Pancreas (tissue), 10 donors: ENCODE results near the gene SH3RF3. TPM values are rescaled to one million over a fixed set of nuclear protein-coding genes. Genes with fewer than 3 reads are reported as not detected.
A peak's percentile ranks its signal among the peaks of the same experiment; 100 is the strongest.

Experiments
- ATAC-seq, 4 donors: fragments of 200-7000 bp; cut with Tn5 transposase; one replicate each; pipeline versions ENCODE4 v1.8.0 to v1.9.1; 2020; ENCODE audit warnings: mild to moderate bottlenecking in 4 of 4, moderate library complexity in 4 of 4
- DNase-seq, 6 donors: peaks; one replicate each; pipeline ENCODE4 v3.0.0-alpha.2; 2020
- FAIRE-seq: peaks from 2 replicates; lab custom pipeline; 2012; peaks lifted over from hg19 to GRCh38; lab: Jason Lieb, UNC
- H3K27ac ChIP-seq, 4 donors: fragments of 200-600 bp; sonication (generic); 1 replicate in 3 of 4; 2 replicates in 1 of 4; pipeline versions ENCODE4 v1.5.0 to v1.8.0; 2020
- H3K27me3 ChIP-seq, 4 donors: fragments of 200-600 bp; one replicate each; pipeline ENCODE4 v1.8.0; 2021
- H3K36me3 ChIP-seq, 3 donors: fragments of 200-600 bp; sonication (generic) in 1 of 3; one replicate each; pipeline versions ENCODE4 v1.5.0 to v1.8.0; 2020 to 2021
- H3K4me1 ChIP-seq, 3 donors: fragments of 200-600 bp; one replicate each; pipeline ENCODE4 v1.8.0; 2021
- H3K4me3 ChIP-seq, 4 donors: fragments of 200-600 bp; sonication (generic) in 2 of 4; one replicate each; pipeline versions ENCODE4 v1.5.0 to v1.8.0; 2020 to 2021
- H3K9me3 ChIP-seq, 4 donors: fragments of 200-600 bp; one replicate each; pipeline ENCODE4 v1.8.0; 2021
- CTCF ChIP-seq, 4 donors: fragments of 200-600 bp; sonication (generic) in 3 of 4; IDR thresholded peaks; one replicate each; pipeline versions ENCODE4 v1.5.0 to v1.8.0; 2021; ENCODE audit warnings: antibody characterized with exemption in 4 of 4
- WGBS, 2 donors: extraction: QIAGEN DNeasy Blood & Tissue Kit; methylation state at CpG; one replicate each; pipeline ENCODE4 v1.1.7; 2013; 5-methylcytosine and 5-hydroxymethylcytosine counted together
- intact Hi-C, 3 donors: fragments of 100-400 bp; cut with DNase I; formaldehyde crosslinking; loops; one replicate each; pipeline versions ENCODE4 v1.11.1 to v1.14.2; 2022
- polyA plus RNA-seq, 2 donors: library from polyadenylated mRNA; stranded (reverse); fragments of 200-250 nt; gene quantifications; one replicate each; pipeline ENCODE4 v1.2.3, GENCODE V29; 2013
- total RNA-seq, 6 donors: library from RNA; stranded (reverse); fragmentation: NEBNext Ultra II Directional in 4 of 6; extraction: Animal tissue kit (Norgen Biotek cat#: 25700) in 4 of 6; gene quantifications; one replicate each; pipeline versions ENCODE4 v1.2.1 to v1.2.4, GENCODE V29; 2021 to 2023
- donor health status: healthy with polysubstance abuse.
- donor health status: DM: no; HTN: no; CAD: no; lungs with moderate emphysema.
- donor health status: DM: no; HTN: no; CAD: no.
- donor health status: control.
- donor health status: control.
- donor health status: Bipolar disorder and iron deficiency.
- donor health status: DM: yes; HTN: yes; CAD: no.
- donor health status: DM: no; HTN: no; CAD: no.
- donor health status: DM: no; HTN: no; CAD: no.
- donor health status: DM: yes; HTN: yes; CAD: no.

The SH3RF3 gene
- total and polyA plus RNA-seq, 8 donors = 1.1 to 3.5 (median 1.8) TPM

- no peak for ATAC-seq
- no peak for TF ChIP-seq CTCF (IDR thresholded peaks at IDR 0.05)
- DNase-seq = peak in 1 of 6 donors; percentile 39
- H3K4me1 ChIP-seq = no peaks in the 10 kb centered on the region
- no peak overlapping the region for H3K27ac ChIP-seq
- H3K9me3 ChIP-seq = no peaks in the 10 kb centered on the region
- WGBS, 2 donors = 72 to 78% methylated on average over 12 of the region's 12 CpGs
- no peaks in the 10 kb centered on the region for H3K36me3 ChIP-seq
- FAIRE-seq = no peak
- no peaks in the 10 kb centered on the region for H3K27me3 ChIP-seq
- intact Hi-C loops = no loop called here
- no peak overlapping the region for H3K4me3 ChIP-seq
Measured at GRCh38 chr2:109380502-109381326, 251.7 kb downstream of the SH3RF3 start.

- Histone ChIP-seq H3K36me3 (no peaks in the 10 kb centered on the region), H3K4me1 (no peaks in the 10 kb centered on the region), H3K27ac (no peak overlapping the region), H3K9me3 (no peaks in the 10 kb centered on the region), H3K4me3 (no peak overlapping the region), H3K27me3 (no peaks in the 10 kb centered on the region)
- 83 to 92% methylated on average over 13 of the region's 13 CpGs for WGBS, 2 donors
- TF ChIP-seq CTCF (IDR thresholded peaks at IDR 0.05) = no peak
- ATAC-seq = no peak
- DNase-seq = no peak
- intact Hi-C loops = no loop called here
- no peak for FAIRE-seq
Measured at GRCh38 chr2:109381327-109381820, 252.4 kb downstream of the SH3RF3 start.

DNA sequence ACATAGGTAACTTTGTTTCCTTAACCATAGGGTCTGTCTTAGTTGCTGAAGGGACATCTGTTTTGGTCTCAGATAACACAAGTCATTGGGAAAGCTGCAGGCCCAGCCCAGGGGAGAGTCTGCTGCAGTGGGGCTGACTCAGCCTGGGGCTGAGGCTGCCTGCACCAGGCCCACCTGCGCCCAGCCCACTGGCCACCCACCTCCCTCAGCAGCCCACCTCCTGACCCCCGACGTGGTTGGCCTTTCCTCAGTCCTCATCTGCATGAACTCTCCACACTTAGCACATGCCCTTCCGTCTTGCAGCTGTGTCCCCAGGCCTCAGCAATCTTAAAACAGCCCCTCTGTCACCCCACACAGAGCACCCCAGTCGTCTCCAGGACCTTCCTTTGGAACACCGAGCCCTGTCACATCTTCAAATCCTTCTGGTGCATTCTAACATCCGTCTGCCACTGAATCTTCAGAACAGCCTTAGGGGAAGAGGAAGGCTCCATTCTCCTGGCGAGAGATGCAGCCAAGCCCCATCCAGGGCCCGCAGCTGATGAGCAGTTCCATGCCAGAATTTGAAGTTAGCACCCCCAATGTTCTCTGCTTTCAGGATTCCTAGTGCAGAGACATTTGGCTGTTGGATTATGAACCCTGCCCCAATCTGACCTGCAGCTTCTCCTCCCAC is 253.4 kb downstream of the SH3RF3 start:
- no peak overlapping the region for H3K4me3 ChIP-seq
- no peak overlapping the region for H3K27ac ChIP-seq
- H3K4me1 ChIP-seq = no peaks in the 10 kb centered on the region
- H3K36me3 ChIP-seq = no peaks in the 10 kb centered on the region
- 69 to 74% methylated on average over 9 of the region's 9 CpGs for WGBS, 2 donors
- no peaks in the 10 kb centered on the region for H3K9me3 ChIP-seq
- H3K27me3 ChIP-seq = no peaks in the 10 kb centered on the region
- TF ChIP-seq CTCF (IDR thresholded peaks at IDR 0.05) = no peak
- intact Hi-C loops = no loop called here
- no peak for FAIRE-seq
- no peak for ATAC-seq
- peak in 1 of 6 donors; percentile 35 for DNase-seq

GRCh38 chr2:109382951-109383350 is 253.9 kb downstream of the SH3RF3 start:
- intact Hi-C loops = no loop called here
- H3K27me3 ChIP-seq = no peaks in the 10 kb centered on the region
- no peak overlapping the region for H3K4me3 ChIP-seq
- 47 to 52% methylated on average over 4 of the region's 4 CpGs for WGBS, 2 donors
- FAIRE-seq (no peak), ATAC-seq (peak in 3 of 4 donors; percentile 44 to 57 (median 50)), DNase-seq (peak in 3 of 6 donors; percentile 26 to 51 (median 35))
- no peaks in the 10 kb centered on the region for H3K36me3 ChIP-seq
- H3K27ac ChIP-seq = no peak overlapping the region
- no peaks in the 10 kb centered on the region for H3K4me1 ChIP-seq
- no peaks in the 10 kb centered on the region for H3K9me3 ChIP-seq
- no peak for TF ChIP-seq CTCF (IDR thresholded peaks at IDR 0.05)
